GM21367 (cell line): Measurements from ENCODE around the gene TRIM74.
"Not testable (repeated sequence)": the region's sequence is repeated elsewhere in the genome, so short reads cannot be mapped to it uniquely, and the experiment has no call there.

Experiments
- ATAC-seq: cut with Tn5 transposase; IDR thresholded peaks from one replicate; pipeline ENCODE4 v1.9.1; 2021; ENCODE audit not compliant: unreplicated experiment

TRIM74 gene

GRCh38 chr7:72960029-72960428 lies 9.2 kb downstream of the TRIM74 start:
- ATAC-seq, result not testable (repeated sequence)

GRCh38 chr7:72954563-72955198 lies 14.6 kb downstream of the TRIM74 start:
- ATAC-seq, result peak; percentile 75

DNA sequence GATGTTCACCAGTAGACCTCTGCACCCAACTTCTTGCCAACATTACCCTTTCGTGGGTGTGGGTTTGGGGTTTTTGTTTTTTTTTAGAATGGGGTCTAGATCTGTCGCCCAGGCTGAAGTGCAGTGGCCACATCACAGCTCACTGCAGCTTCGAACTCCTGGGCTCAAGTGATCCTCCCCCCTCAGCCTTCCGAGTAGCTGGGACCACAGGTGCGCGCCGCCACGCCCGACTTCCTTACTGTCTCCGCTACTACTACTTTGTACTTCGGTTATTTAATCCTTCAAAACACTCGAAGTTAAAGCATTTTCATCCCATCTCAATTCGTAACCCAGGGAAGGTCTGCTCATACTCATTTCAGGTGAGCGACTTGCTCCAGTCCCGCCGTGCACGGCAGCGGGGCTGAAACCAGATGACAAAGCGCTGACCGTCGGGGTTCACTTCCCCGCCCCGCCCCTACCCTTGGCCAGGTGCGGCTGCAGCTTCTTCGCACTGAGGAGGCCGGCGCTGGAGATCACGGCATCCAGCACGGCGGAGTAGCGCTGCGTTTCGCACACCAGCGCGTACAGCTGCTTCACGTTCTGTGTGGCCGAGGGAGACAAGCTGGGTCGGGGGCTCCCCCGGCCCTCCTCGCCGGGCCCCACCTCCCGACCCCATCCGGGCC lies 15.2 kb downstream of the TRIM74 start:
- ATAC-seq, result peak; percentile 47

GRCh38 chr7:72950432-72950831 lies 18.8 kb downstream of the TRIM74 start:
- not testable (repeated sequence) for ATAC-seq

DNA sequence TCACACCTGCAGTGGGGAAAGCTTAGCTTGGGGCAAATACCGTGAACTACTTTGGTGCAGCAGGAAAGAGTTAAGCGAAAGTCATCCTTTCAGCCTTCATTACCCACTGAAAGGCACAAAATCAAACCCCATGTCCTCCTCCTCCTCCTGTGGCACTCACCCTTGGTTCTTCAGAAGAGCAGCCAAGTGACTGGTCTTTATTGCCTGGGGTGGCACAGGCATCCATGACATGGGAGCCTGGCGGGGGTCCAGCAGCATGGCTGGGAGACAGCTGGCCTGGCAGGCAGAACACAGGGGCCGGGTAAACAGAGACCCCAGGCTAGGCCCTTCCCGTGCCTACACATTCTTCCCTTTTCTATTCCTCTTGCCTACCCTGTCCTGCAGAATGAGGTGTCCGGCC lies 19.6 kb downstream of the TRIM74 start:
- not testable (repeated sequence) for ATAC-seq

- ATAC-seq, result not testable (repeated sequence)
Measured at GRCh38 chr7:72949276-72949675, 20.0 kb downstream of the TRIM74 start.

DNA sequence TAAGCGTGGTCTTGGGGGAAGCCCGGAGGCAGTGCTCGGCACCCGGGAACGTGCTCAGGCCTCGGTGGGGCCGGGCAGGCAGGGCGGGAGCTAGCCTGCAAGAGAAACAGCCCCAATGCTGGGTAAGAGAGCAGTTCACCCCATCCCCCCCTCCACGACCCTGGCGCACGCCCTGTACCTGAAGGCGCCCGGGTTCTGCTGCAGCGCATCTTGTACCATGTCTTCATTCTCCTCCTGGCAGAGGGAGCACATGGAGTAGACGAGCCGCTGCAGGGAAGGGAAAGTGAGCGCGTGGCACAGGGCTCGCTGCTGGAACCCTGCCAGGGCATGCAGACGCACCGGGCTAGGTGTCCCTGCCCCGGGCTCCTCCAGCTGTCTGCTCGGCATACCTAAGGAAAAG lies 20.6 kb downstream of the TRIM74 start:
- not testable (repeated sequence) for ATAC-seq

DNA sequence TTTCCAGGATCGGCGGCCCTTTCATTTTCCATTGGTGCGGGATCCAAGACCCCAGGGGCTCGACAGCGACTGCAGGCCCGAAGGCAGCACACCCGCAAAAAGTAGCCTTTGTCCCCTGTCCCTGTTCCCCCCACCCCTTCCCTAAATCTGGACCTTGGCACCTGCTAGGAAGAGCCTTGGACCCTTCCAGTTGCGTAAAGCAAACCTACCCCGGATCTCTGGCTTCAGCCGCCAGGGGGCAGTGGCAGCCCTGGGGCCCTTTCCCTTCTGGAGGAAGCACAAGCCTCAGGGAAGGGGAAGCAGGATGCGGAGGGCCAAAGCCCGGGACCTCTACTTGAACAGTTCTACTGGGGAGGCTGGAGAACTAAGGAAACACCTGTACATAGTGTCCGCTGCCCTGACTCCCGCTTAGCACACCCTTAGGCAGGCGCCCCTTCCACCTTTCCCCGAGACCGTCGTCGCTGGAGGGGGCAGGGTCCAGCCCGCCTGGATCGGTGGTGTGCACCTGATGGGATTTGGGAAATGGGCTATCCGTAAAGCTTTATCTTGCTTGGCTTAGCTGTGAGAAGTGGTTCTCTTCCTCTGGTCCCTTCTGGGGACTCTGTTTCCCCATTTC lies 23.0 kb downstream of the TRIM74 start:
- ATAC-seq, result not testable (repeated sequence)

DNA sequence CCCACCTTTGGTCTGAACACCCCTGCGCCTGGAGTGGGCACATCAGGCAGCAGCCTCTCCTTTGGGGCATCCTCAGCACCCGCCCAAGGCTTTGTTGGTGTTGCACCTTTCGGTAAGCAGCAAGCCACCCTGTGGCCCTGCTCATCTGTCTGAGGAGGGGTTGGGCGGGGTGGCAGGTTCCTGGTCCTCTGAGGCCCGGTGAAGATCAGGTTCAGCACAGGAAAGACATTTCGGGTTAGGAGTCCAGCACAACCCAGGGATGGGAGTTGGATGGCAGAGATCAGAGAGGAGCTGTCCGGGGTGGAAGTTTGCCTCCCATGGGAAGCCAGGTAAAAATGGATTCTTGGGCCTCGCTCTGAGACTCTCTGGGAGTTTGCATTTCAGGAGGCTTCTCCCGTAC lies 23.7 kb downstream of the TRIM74 start:
- ATAC-seq, result not testable (repeated sequence)

DNA sequence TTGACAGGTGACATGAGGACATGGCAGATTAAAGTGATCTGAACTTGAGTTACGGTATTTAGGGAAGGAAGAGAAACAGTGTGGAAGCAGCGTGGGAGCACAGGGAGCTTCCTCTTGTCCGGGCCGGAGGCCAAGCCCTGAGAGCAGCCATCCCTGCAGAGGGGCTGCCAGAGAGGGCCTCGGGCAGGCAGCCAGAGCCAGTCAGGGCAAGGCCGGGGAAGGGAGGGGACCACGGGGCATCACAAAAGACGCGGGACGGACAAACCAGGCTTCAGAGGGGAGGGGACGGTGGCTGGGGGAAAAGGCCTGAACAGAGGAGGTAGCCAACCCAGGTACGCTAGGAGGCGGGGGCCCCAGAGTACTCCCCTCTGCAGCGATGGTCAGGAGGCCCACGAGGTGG lies 24.3 kb downstream of the TRIM74 start:
- not testable (repeated sequence) for ATAC-seq

- not testable (repeated sequence) for ATAC-seq
Measured at GRCh38 chr7:72942956-72943355, 26.3 kb downstream of the TRIM74 start.

- ATAC-seq, result not testable (repeated sequence)
Measured at GRCh38 chr7:72942022-72942705, 27.1 kb downstream of the TRIM74 start.

DNA sequence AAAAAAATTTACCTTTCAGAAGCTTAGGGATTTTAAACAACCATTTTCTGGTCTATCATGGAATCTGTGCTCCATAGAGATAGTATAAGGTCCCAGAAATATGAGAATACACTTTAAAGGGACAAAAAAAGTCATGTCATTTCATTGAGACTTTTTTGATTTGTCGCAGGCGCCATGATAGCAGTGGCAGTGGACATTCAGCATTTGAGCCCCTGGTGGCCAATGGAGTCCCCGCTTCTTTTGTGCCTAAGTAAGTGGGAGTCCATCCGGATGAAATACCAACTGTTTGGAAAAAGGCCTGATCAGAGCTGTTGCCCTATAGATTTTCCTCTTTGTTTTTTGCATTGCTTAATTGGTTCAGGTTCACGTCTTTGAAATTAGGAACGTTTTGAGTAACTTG lies 41.0 kb downstream of the TRIM74 start:
- ATAC-seq, result not testable (repeated sequence)

GRCh38 chr7:72927791-72928190 lies 41.5 kb downstream of the TRIM74 start:
- not testable (repeated sequence) for ATAC-seq

GRCh38 chr7:72925546-72926120 lies 43.6 kb downstream of the TRIM74 start:
- ATAC-seq, result no peak

DNA sequence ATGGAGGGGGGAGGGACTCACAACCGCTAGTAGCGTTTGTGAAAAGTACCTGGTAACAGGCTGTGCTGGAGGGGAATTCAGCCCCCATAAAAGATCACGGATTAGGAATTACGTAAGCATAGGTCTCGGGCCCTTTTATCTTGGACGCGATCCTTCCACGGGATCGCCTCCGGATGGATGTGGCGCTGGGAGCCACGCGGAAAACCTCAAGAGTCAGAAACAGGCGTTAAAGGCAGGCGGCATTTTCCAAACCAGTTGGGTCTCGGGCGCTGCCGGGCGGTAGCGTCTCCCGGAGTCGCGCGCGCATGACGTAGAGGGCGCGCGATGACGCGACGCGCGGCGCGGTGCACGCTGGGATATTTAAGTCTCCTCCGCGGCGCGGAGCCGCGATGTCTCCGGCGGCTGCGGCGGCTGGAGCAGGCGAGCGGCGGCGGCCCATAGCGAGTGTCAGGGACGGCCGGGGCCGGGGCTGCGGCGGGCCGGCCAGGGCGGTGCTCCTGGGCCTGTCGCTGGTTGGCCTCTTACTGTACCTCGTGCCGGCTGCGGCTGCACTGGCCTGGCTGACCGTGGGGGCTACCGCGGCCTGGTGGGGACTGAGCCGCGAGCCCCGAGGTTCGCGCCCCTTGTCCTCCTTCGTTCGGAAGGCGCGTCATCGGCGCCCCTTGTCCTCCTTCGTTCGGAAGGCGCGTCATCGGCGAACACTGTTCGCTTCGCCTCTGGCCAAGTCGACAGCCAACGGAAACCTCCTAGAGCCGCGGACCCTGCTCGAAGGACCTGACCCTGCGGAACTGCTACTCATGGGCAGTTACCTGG lies 44.3 kb downstream of the TRIM74 start, which contains the start of gene POM121:
TSS of gene POM121 (plus strand) at position 363 of the 813 bp plus-strand sequence. CDS start at position 390, 27 bp downstream.
- ATAC-seq, result peak; percentile 85

DNA sequence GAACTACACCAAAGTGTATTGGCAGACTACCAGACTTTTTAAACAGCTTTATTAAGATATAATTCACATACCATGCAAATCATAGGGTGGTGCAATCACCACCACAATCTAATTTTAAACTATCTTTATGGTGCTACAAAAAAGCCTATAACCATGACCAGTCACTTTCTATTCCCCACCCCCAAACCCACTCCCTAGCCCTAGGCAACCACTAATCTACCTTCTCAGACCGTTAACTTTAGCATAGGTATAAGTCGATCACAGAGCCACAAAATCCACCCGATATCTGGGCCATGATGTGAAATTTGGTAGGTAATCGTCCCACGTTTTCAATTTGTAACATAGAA lies 44.9 kb downstream of the TRIM74 start:
- ATAC-seq, result no peak

DNA sequence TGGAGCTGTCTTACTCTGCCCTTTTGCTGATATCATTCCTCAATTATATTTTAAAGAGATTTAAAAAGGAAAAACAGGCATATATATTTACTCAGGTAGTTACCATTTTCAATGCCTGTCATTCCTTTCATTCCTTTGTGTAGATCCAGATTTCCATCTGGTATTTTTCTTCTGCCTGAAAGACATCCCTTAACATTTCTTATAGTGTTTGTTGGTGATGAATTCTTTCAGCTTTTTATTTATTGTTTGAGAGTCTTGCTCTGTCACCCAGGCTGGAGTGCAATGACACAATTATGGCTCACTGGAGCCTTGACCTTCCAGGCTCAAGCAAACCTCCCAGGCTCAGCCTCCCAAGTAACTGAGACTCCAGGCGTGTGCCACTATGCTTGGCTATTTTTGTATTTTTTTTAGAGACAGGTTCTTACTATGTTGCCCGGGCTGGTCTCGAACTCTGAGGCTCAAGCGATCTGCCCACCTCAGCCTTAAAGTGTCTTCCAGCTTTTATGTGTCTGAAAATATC lies 50.0 kb downstream of the TRIM74 start:
- no peak for ATAC-seq

DNA sequence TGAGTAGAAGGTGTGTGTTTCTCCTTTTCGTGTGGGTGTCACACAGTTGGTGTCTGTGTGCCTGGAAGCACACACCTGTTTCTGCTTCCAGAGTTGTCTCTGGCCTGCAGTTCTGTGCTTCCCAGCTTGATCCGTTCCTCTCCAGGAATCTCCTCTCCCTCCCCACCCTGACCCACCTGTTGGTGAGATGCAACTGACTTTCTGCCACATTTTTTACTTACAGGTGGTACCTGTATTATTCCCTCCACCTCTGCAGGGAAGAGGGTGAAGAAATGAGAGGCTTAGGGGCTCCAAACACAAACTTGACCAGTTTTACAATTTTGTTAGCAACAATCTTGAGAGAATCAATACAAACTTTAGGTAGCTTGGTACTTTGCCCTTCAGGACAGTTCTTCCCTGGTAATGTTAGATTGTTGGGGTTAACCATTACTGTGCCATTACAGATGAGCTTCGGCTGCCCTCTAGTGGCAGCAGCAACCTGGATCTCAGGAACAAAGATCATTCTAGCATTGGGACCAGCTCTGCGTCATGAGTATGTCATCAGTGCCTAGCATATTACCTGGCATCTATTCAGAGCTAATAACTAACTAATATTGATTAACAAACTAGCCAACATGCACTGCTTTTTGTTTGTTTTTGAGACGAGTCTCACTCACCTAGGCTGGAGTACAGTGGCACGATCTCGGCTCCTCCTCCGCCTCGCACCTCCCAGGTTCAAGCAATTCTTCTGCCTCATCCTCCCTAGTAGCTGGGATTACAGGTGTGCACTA lies 54.3 kb downstream of the TRIM74 start:
- not testable (repeated sequence) for ATAC-seq
